HG03558 (cell line): ENCODE measurements around the gene FUT9.
"Not testable (repeated sequence)": the region's sequence is repeated elsewhere in the genome, so short reads cannot be mapped to it uniquely, and the experiment has no call there.

Experiments
- ATAC-seq: cut with Tn5 transposase; IDR thresholded peaks from one replicate; pipeline ENCODE4 v1.9.1; 2021; ENCODE audit warnings: moderate number of reproducible peaks; ENCODE audit not compliant: unreplicated experiment; ENCODE audit errors: extremely low read depth

Gene FUT9

DNA sequence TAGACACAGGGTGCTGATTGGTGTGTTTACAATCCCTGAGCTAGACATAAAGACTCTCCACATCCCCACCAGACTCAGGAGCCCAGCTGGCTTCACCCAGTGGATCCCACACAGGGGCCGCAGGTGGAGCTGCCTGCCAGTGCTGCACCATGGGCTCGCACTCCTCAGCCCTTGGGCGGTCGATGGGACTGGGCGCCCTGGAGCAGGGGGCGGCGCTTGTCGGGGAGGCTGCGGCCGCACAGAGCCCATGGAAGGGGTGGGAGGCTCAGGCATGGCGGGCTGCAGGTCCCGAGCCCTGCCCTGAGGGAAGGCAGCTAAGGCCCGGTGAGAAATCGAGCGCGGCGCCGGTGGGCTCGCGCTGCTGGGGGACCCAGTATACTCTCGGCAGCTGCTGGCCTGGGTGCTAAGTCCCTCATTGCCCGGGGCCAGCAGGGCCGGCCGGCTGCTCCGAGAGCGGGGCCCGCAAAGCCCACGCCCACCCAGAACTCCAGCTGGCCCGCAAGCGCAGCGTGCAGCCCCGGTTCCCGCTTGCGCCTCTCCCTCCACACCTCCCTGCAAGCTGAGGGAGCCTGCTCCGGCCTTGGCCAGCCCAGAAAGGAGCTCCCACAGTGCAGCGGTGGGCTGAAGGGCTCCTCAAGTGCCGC lies 245.1 kb downstream of the FUT9 start:
- not testable (repeated sequence) for ATAC-seq
